Measurements from ENCODE around the gene CDC42EP1. TPM values are rescaled to one million over a fixed set of nuclear protein-coding genes. Genes with fewer than 3 reads are reported as not detected.
"Not testable (repeated sequence)": the region's sequence is repeated elsewhere in the genome, so short reads cannot be mapped to it uniquely, and the experiment has no call there.

CDC42EP1 gene
- total RNA-seq, 1 donor from 2014 or later = 1.0 TPM

DNA sequence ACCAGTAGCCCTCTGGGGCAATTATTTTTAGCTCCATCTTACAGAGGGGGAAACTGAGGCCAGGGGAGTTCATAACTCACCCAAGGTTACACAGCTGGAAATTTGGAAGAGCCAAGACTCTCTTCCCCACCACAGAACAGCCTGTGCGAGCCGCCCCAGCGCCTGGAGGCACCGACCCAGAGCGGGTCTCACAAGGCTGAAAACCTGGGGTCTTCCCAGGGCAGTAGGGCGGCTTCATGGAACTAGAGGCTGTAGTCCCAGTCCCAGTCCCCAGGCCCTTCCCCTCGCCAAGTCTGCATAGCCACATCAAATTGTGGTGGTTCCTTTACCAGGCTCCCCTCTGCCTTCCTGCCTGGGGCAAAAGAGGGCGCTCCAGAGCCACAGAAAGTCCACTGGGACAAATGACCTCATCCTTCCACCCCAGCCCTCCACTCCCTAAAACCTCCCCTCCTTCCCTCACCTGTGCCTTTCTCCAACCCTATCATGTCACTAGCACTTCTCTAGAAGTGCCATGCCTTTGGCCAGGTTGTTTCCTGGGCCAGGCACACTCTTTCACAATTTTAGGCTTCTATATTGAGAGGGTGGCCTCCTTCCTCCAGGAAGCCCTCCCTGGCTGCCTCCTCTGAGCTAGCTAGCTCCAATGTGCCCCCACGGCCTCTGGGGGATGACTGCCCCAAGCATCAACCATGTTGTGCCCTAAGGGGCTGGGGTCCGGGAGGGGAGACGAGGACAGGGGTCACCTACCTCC lies 15.2 kb upstream of the CDC42EP1 start:
- intact Hi-C loops (cut with micrococcal nuclease) = loop anchor here (1.0 kb wide), 1 partner anchor 22 kb away; no protein-coding TSS in a partner anchor
- Mint-ChIP-seq H3K27ac (no peak overlapping the region), H3K4me3 (no peak overlapping the region), H3K27me3 (peaks cover 11% of the 10 kb centered on the region), H3K36me3 (ENCODE audit: low read depth) (no peaks in the 10 kb centered on the region), H3K9me3 (no peaks in the 10 kb centered on the region), H3K4me1 (peaks cover 29% of the 10 kb centered on the region)
- peak; percentile 88 for DNase-seq

- intact Hi-C loops (cut with micrococcal nuclease) = loop anchor here (1.0 kb wide), 1 partner anchor 21 kb away; no protein-coding TSS in a partner anchor
- Mint-ChIP-seq H3K36me3 (ENCODE audit: low read depth) (no peaks in the 10 kb centered on the region), H3K27me3 (peaks cover 10% of the 10 kb centered on the region), H3K4me3 (no peak overlapping the region), H3K27ac (no peak overlapping the region), H3K4me1 (peaks cover 21% of the 10 kb centered on the region), H3K9me3 (no peaks in the 10 kb centered on the region)
- DNase-seq = no peak
These were observed 14.4 kb upstream of the CDC42EP1 start for GRCh38 chr22:37545703-37546436.

DNA sequence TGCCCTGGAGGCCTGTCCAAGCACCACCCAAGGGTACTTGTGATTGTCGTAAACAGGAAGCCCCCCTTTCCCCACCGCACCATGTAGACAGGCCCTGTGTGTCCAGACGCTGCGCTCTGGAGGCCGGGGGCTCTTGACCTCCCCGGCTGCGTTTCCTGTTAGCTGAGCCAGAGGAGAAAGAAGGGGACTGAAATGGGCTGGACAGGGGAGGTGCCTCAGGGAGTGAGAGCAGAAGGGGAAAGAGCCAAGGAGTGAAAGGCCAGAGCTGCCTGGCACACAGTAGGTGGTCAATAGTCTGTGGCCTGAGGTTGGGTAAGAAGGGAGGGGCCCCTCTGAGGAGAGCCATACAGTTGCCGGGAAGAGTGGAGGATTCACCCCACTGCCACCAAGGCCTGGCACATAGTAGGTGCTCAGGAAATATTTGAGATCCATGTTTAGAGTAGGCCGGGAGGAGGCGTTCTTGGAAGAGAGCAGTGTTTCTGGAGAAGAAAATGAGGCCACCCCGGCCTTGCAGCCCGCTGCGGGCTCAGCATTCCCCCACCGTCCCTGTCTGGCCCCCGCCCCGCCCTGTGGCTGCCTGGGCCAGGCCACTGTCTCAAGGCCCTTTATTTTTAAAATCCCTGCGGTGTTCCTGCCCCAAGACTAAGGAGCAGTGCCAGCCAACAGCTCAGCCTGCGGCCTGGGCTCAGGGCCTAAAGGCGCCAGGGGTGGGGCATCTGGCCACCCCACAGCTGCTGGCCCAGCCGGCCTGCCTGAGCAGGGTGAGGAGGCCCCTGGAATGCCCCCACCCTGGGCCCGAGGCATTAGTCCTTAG lies 13.6 kb upstream of the CDC42EP1 start:
- Mint-ChIP-seq H3K27ac (peak overlapping the region; percentile 26), H3K4me1 (peaks cover 15% of the 10 kb centered on the region), H3K9me3 (no peaks in the 10 kb centered on the region), H3K36me3 (ENCODE audit: low read depth) (no peaks in the 10 kb centered on the region), H3K27me3 (peaks cover 16% of the 10 kb centered on the region), H3K4me3 (no peak overlapping the region)
- DNase-seq = no peak
- intact Hi-C loops (cut with micrococcal nuclease) = no loop called here

DNA sequence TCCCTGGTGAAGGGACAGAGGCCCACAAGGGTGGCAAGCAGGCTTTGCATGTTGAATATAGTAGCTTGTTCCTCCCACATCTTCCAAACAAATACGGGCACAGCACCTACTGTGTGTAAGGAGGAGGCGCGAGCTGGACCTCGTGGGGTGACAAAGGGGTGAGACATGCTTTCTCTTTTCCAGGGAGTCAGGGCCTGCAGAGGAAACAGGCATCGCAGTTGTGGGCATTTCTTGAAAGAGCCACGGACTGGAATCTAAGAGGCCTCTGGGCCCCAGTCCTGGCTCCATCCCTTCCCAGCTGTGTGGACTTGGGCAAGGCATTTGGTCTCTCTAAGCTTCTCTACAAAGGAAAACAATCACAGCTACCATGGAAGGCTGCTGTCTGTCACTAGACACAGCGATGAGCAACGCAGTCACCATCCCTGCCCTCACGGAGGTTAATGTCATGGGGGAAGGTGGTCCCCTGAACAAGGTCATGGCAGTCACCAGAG lies 13.0 kb upstream of the CDC42EP1 start:
- H3K27ac Mint-ChIP-seq = no peak overlapping the region
- H3K4me3 Mint-ChIP-seq = no peak overlapping the region
- DNase-seq = no peak
- H3K27me3 Mint-ChIP-seq = peaks cover 17% of the 10 kb centered on the region
- peaks cover 9% of the 10 kb centered on the region for H3K4me1 Mint-ChIP-seq
- no peaks in the 10 kb centered on the region for H3K36me3 Mint-ChIP-seq (ENCODE audit: low read depth)
- intact Hi-C loops (cut with micrococcal nuclease) = no loop called here
- no peaks in the 10 kb centered on the region for H3K9me3 Mint-ChIP-seq

DNA sequence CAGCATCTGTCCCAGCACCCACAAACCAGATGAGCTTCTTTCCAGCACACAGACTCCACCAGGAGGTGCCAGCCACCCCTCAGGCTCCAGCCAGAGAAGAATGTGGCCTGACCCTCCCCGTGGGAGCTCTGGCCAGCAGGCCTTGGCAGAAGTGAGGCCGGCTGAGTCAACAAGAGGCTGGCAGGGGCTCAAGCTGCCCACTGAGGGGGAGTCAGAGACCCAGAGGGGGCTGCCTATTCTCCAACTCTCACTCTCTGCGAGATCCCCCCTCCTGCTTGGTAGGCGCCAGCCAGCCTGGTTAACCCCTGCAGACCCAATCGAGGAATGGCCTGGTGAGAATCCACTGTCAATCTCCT lies 10.6 kb upstream of the CDC42EP1 start:
- H3K36me3 Mint-ChIP-seq (ENCODE audit: low read depth) = no peaks in the 10 kb centered on the region
- no peak overlapping the region for H3K27ac Mint-ChIP-seq
- no peak overlapping the region for H3K4me3 Mint-ChIP-seq
- intact Hi-C loops (cut with micrococcal nuclease) = no loop called here
- peaks cover 26% of the 10 kb centered on the region for H3K27me3 Mint-ChIP-seq
- H3K4me1 Mint-ChIP-seq = peaks cover 6% of the 10 kb centered on the region
- H3K9me3 Mint-ChIP-seq = no peaks in the 10 kb centered on the region
- no peak for DNase-seq

GRCh38 chr22:37550921-37551320 lies 9.4 kb upstream of the CDC42EP1 start:
- DNase-seq; H3K4me1 Mint-ChIP-seq; H3K27ac Mint-ChIP-seq; H3K4me3 Mint-ChIP-seq; intact Hi-C loops (cut with micrococcal nuclease); H3K36me3 Mint-ChIP-seq (ENCODE audit: low read depth); H3K9me3 Mint-ChIP-seq: not testable (repeated sequence)
- peaks cover 32% of the 10 kb centered on the region for H3K27me3 Mint-ChIP-seq

DNA sequence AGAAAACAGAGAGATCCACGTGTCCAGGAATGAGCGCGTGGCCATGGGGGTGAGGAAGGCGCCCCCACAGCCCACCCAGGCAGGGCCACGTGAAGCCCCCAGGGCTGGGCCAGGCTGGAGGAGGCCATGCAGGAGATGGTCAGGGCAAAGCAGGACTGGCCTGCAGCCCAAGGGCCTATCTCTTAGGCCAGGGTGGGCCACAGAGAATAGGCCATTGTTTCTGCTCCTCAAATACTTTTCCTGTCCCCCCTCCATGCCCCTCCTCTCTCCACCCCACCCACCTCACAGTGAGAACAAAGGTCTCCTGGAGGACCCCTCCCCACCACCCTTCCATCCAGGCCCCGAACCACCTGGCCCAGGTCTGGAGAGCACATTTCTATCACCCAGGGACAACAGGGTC lies 8.3 kb upstream of the CDC42EP1 start:
- Mint-ChIP-seq H3K36me3 (ENCODE audit: low read depth) (no peaks in the 10 kb centered on the region), H3K9me3 (no peaks in the 10 kb centered on the region), H3K4me1 (peaks cover 2% of the 10 kb centered on the region), H3K4me3 (no peak overlapping the region), H3K27me3 (peaks cover 40% of the 10 kb centered on the region), H3K27ac (no peak overlapping the region)
- intact Hi-C loops (cut with micrococcal nuclease) = no loop called here
- no peak for DNase-seq

DNA sequence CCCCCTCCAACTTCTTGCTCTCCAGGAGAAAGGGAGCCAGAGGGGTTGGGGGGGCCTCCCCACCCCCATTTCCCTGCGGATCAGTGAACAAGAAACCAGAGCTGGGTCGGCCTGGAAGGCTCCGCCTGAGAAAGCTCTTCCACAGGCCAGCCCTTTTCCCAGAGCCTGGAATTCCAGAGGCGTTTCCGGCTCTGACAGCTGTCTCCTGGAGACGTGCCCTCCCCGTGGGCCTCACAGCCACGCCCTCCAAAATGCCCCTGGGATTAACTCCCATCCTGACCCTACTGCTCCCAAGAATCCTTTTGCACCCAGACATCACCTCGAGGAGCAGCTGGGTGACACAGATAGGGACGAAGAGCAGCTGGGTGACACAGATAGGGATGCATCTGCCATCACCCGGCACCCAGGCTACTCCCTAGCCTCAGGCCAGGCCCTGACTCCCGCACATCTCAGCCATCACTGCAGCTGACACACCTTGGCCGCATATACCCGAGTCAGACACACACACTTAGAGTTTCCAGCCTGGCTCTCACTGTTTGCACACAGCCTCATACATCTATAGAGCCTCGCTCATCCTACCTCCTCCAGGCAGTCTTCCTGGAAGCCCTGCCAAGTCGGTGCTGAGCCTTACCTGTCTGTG lies 7.6 kb upstream of the CDC42EP1 start:
- H3K27ac Mint-ChIP-seq = no peak overlapping the region
- DNase-seq = no peak
- H3K9me3 Mint-ChIP-seq = no peaks in the 10 kb centered on the region
- no peaks in the 10 kb centered on the region for H3K36me3 Mint-ChIP-seq (ENCODE audit: low read depth)
- no peak overlapping the region for H3K4me3 Mint-ChIP-seq
- H3K27me3 Mint-ChIP-seq = peaks cover 45% of the 10 kb centered on the region
- intact Hi-C loops (cut with micrococcal nuclease) = no loop called here
- peaks cover 4% of the 10 kb centered on the region for H3K4me1 Mint-ChIP-seq

DNA sequence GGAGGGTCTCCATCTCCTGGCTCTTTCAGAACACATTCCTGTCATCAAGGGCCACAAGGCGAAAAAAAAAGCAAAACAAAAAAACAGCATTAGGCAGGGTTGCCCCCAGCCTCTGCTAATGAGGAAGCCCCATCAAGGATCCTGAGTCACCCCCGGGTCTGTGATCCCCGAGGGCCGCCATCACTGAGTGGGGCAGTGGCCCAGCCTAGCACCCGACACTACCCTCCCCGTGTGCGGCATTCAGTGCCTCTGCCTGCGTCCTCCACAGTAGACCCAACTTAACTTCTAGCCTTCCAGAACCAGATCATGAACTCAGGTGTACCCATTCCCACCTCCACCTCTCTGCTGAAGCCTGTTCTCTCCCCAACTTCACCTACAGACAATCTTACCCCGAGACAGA lies 6.6 kb upstream of the CDC42EP1 start:
- no peaks in the 10 kb centered on the region for H3K9me3 Mint-ChIP-seq
- H3K27me3 Mint-ChIP-seq = peaks cover 56% of the 10 kb centered on the region
- no peaks in the 10 kb centered on the region for H3K36me3 Mint-ChIP-seq (ENCODE audit: low read depth)
- H3K4me1 Mint-ChIP-seq = peaks cover 4% of the 10 kb centered on the region
- DNase-seq = no peak
- H3K27ac Mint-ChIP-seq = peak overlapping the region; percentile 8
- H3K4me3 Mint-ChIP-seq = no peak overlapping the region
- intact Hi-C loops (cut with micrococcal nuclease) = no loop called here

DNA sequence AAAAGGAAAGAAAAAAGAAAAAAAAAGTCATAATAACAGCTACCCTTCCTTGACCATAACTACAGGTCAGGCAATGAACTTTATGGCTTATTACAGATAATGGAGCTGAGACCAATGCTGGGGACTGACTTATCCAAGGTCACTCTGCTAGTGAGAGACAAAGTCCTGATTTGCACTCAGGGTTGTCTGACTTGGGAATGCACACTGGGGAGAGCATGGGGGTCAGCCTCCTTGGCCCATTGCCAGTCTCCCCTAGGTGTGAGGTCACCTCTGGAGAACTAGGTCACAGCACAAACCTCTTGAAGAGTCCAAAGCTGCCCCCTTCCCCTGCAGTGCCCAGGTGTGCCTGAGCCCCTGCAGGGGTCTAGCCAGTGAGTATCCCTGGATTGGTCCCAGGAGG lies 5.3 kb upstream of the CDC42EP1 start:
- H3K9me3 Mint-ChIP-seq = no peaks in the 10 kb centered on the region
- DNase-seq = no peak
- H3K4me3 Mint-ChIP-seq = no peak overlapping the region
- peaks cover 4% of the 10 kb centered on the region for H3K4me1 Mint-ChIP-seq
- intact Hi-C loops (cut with micrococcal nuclease) = no loop called here
- H3K36me3 Mint-ChIP-seq (ENCODE audit: low read depth) = no peaks in the 10 kb centered on the region
- no peak overlapping the region for H3K27ac Mint-ChIP-seq
- peaks cover 62% of the 10 kb centered on the region for H3K27me3 Mint-ChIP-seq

- H3K4me3 Mint-ChIP-seq = no peak overlapping the region
- intact Hi-C loops (cut with micrococcal nuclease) = no loop called here
- no peaks in the 10 kb centered on the region for H3K9me3 Mint-ChIP-seq
- no peak for DNase-seq
- H3K36me3 Mint-ChIP-seq (ENCODE audit: low read depth) = no peaks in the 10 kb centered on the region
- peaks cover 57% of the 10 kb centered on the region for H3K27me3 Mint-ChIP-seq
- peaks cover 7% of the 10 kb centered on the region for H3K4me1 Mint-ChIP-seq
- H3K27ac Mint-ChIP-seq = no peak overlapping the region
These were observed 3.6 kb upstream of the CDC42EP1 start for GRCh38 chr22:37556710-37557109.

- no peak for DNase-seq
- H3K9me3 Mint-ChIP-seq = no peaks in the 10 kb centered on the region
- H3K4me1 Mint-ChIP-seq = peaks cover 12% of the 10 kb centered on the region
- peaks cover 64% of the 10 kb centered on the region for H3K27me3 Mint-ChIP-seq
- no peak overlapping the region for H3K4me3 Mint-ChIP-seq
- intact Hi-C loops (cut with micrococcal nuclease) = no loop called here
- no peaks in the 10 kb centered on the region for H3K36me3 Mint-ChIP-seq (ENCODE audit: low read depth)
- H3K27ac Mint-ChIP-seq = no peak overlapping the region
These were observed 2.8 kb upstream of the CDC42EP1 start for GRCh38 chr22:37557321-37558001.

GRCh38 chr22:37558815-37559214 lies 1.5 kb upstream of the CDC42EP1 start:
- Mint-ChIP-seq H3K27me3 (peaks cover 69% of the 10 kb centered on the region), H3K9me3 (no peaks in the 10 kb centered on the region), H3K27ac (no peak overlapping the region), H3K4me3 (no peak overlapping the region), H3K4me1 (peaks cover 12% of the 10 kb centered on the region), H3K36me3 (ENCODE audit: low read depth) (no peaks in the 10 kb centered on the region)
- intact Hi-C loops (cut with micrococcal nuclease) = no loop called here
- DNase-seq = no peak

All from activated CD4-positive, alpha-beta T cell treated with anti-CD3 and anti-CD28 coated beads, Interleukin-2, amount 10 ng/mL, durations not matched to agents 24 days and 14 days (primary cell).